Gastroesophageal sphincter (tissue), 4 donors: ENCODE measurements around the gene CNTN5. TPM values are rescaled to one million over a fixed set of nuclear protein-coding genes. Genes with fewer than 3 reads are reported as not detected.

Source experiments
- ATAC-seq: fragments of 150-250 bp; one replicate; pipeline ENCODE4 v1.9.1; 2016; ENCODE audit warnings: mild to moderate bottlenecking, moderate library complexity
- H3K27ac ChIP-seq, 4 donors: fragments of 200-600 bp; sonication (generic) in 3 of 4; 1 replicate in 3 of 4; 2 replicates in 1 of 4; pipeline ENCODE4 v1.5.1; 2016 to 2019
- H3K27me3 ChIP-seq: fragments of 200-600 bp; sonication (generic); one replicate; pipeline ENCODE4 v1.5.1; 2019
- H3K36me3 ChIP-seq, 2 donors: fragments of 200-600 bp; sonication (generic); one replicate each; pipeline ENCODE4 v1.5.1; 2019; ENCODE audit warnings: control low read depth in 1 of 2
- H3K4me1 ChIP-seq, 3 donors: fragments of 200-600 bp; sonication (generic); 1 replicate in 2 of 3; 2 replicates in 1 of 3; pipeline ENCODE4 v1.5.1; 2016 to 2019; ENCODE audit warnings: control low read depth in 2 of 3
- H3K4me3 ChIP-seq, 2 donors: fragments of 200-600 bp; sonication (generic); one replicate each; pipeline ENCODE4 v1.5.1; 2019; ENCODE audit warnings: mild to moderate bottlenecking in 1 of 2, moderate library complexity in 1 of 2
- H3K9me3 ChIP-seq, 3 donors: fragments of 200-600 bp; sonication (generic); one replicate each; pipeline ENCODE4 v1.5.1; 2017 to 2019; ENCODE audit warnings: control low read depth in 2 of 3
- CTCF ChIP-seq, 4 experiments: fragments of 200-600 bp in 2 of 4; fragments of 450-650 bp in 2 of 4; sonication (generic) in 1 of 4; IDR thresholded peaks; one replicate each; pipeline ENCODE4 v1.5.1; 2017 to 2019; ENCODE audit warnings: antibody characterized with exemption in 4 of 4, mild to moderate bottlenecking in 2 of 4, moderate library complexity in 2 of 4
- EP300 ChIP-seq: sonication (generic); formaldehyde crosslinking; IDR thresholded peaks from one replicate; pipeline ENCODE4 v1.6.1; 2017; ENCODE audit warnings: antibody characterized with exemption, mild to moderate bottlenecking
- POLR2A ChIP-seq, 2 donors: fragments of 450-650 bp; IDR thresholded peaks; one replicate each; pipeline ENCODE4 v1.6.1; 2017; ENCODE audit warnings: antibody characterized with exemption in 2 of 2, mild to moderate bottlenecking in 2 of 2, moderate library complexity in 1 of 2
- POLR2AphosphoS5 ChIP-seq: sonication (generic); formaldehyde crosslinking; IDR thresholded peaks from one replicate; pipeline ENCODE4 v1.6.1; 2017; ENCODE audit warnings: antibody characterized with exemption
- WGBS, 2 donors: methylation state at CpG; one replicate each; pipeline ENCODE4 v1.1.5; 2018; ENCODE audit warnings: low coverage in 1 of 2; 5-methylcytosine and 5-hydroxymethylcytosine counted together
- total RNA-seq, 4 donors: library from RNA; depleted of rRNA; stranded (reverse); fragments of >200 nt; gene quantifications; one replicate each; pipeline ENCODE4 v1.1.0, GENCODE V29; 2016

CNTN5 gene
- total RNA-seq, 4 donors from 2014 or later = 0.16 TPM; not detected in 3

DNA sequence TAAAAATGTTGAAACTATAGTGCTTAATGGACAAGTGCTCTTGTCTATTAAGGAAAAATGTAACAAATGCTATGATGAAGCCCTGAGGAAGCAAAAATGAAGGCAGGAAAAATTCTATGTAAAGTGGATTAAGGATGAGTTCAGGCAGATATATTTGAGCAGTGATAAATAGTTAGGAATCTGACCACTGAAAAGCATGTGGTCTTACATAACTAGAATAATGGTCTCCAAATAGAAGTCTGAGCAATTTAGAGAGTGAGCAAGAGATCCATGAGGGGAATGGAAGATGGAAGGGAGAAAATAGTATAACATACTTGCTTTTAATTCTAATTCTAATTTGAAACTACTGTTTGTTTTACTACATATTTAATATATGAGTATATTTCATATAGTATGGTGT lies 1155.7 kb downstream of the CNTN5 start:
- H3K27ac ChIP-seq = no peak overlapping the region
- no peaks in the 10 kb centered on the region for H3K27me3 ChIP-seq
- H3K9me3 ChIP-seq = no peaks in the 10 kb centered on the region
- H3K4me3 ChIP-seq = no peak overlapping the region
- H3K4me1 ChIP-seq = no peaks in the 10 kb centered on the region
- no peaks in the 10 kb centered on the region for H3K36me3 ChIP-seq
- ATAC-seq = no peak
- TF ChIP-seq EP300 = no peak
- TF ChIP-seq POLR2A (IDR thresholded peaks at IDR 0.05) = no peak
- TF ChIP-seq POLR2AphosphoS5 = no peak
- TF ChIP-seq CTCF (IDR thresholded peaks at IDR 0.05) = no peak

DNA sequence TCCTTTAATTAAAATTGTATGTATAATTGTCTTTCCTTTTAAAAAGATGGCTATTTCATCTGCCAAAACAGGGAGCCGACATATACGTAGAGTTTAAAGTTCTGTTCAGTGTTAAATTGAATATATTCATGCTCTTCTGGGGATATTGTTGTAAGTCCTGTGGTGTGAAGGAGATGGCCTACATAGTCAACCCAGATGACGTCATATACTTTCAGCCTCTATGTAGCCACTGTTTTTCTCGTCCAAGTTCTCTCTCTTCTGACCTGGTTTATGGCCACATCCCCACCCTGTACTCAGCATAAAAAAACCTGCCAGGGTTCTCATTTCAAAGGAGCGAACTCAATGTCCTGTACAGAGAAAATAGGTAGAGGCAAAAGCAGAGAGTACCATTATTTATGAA lies 1156.9 kb downstream of the CNTN5 start:
- Histone ChIP-seq H3K9me3 (no peaks in the 10 kb centered on the region), H3K27me3 (no peaks in the 10 kb centered on the region), H3K27ac (no peak overlapping the region), H3K4me1 (no peaks in the 10 kb centered on the region), H3K4me3 (no peak overlapping the region), H3K36me3 (no peaks in the 10 kb centered on the region)
- ATAC-seq = no peak
- TF ChIP-seq EP300 (no peak), CTCF (IDR thresholded peaks at IDR 0.05) (no peak), POLR2A (IDR thresholded peaks at IDR 0.05) (no peak), POLR2AphosphoS5 (no peak)
- WGBS, 2 donors = 82 to 95% methylated on average over 3 to 5 of the region's 5 CpGs

DNA sequence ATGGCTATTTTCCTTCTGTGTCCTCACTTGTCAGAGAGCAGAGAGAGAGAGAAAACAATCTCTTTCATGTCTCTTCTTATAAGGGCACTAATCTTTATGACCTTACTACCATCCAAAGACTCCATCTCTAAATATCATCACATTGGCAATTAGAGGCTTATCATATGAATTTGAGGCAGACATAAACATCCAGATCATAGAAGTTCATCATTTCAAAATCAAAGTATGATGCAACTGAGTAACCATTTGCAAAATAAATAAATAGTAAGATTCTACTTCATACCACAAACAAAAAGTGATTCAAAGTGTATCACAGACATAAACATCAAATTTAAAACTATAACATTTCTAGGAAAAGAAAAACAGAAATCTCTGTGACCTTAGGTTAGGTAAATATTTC lies 1161.6 kb downstream of the CNTN5 start:
- Histone ChIP-seq H3K36me3 (no peaks in the 10 kb centered on the region), H3K4me1 (no peaks in the 10 kb centered on the region), H3K9me3 (no peaks in the 10 kb centered on the region), H3K27ac (no peak overlapping the region), H3K4me3 (no peak overlapping the region), H3K27me3 (no peaks in the 10 kb centered on the region)
- no peak for ATAC-seq
- TF ChIP-seq POLR2A (IDR thresholded peaks at IDR 0.05) = no peak

DNA sequence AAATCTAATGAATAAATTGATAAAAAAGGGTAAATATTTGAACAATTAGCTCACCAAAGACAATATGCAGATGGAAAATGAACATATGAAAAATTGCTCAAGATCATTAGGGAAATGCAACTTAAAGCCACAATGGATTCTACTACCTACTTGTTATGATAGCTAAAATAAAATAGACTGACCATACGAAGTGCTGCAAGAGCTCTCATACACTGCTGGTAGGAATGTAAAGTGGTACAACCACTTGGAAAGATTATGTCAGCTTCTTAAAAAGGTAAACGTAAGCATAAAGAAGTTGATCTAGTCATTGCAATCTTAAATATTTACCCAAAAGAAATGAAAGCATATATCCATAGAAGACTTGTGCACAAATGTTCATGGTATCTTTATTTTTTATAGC lies 1162.2 kb downstream of the CNTN5 start:
- WGBS, 2 donors = 57 to 85% methylated on average over 2 of the region's 2 CpGs
- Histone ChIP-seq H3K36me3 (no peaks in the 10 kb centered on the region), H3K9me3 (no peaks in the 10 kb centered on the region), H3K27ac (no peak overlapping the region), H3K4me3 (no peak overlapping the region), H3K4me1 (no peaks in the 10 kb centered on the region), H3K27me3 (no peaks in the 10 kb centered on the region)
- TF ChIP-seq POLR2AphosphoS5 (no peak), POLR2A (IDR thresholded peaks at IDR 0.05) (no peak), EP300 (no peak), CTCF (IDR thresholded peaks at IDR 0.05) (no peak)
- no peak for ATAC-seq

- H3K4me1 ChIP-seq = no peaks in the 10 kb centered on the region
- H3K9me3 ChIP-seq = no peaks in the 10 kb centered on the region
- WGBS, 2 donors = 83 to 95% methylated on average over 3 to 5 of the region's 5 CpGs
- H3K4me3 ChIP-seq = no peak overlapping the region
- no peak for ATAC-seq
- H3K27ac ChIP-seq = no peak overlapping the region
- TF ChIP-seq CTCF (IDR thresholded peaks at IDR 0.05) (no peak), POLR2A (IDR thresholded peaks at IDR 0.05) (no peak), POLR2AphosphoS5 (no peak), EP300 (no peak)
- H3K27me3 ChIP-seq = no peaks in the 10 kb centered on the region
- H3K36me3 ChIP-seq = no peaks in the 10 kb centered on the region
Measured at GRCh38 chr11:100185588-100185987, 1164.8 kb downstream of the CNTN5 start.
